ENCODE results near the gene SYNGR1.

DNA sequence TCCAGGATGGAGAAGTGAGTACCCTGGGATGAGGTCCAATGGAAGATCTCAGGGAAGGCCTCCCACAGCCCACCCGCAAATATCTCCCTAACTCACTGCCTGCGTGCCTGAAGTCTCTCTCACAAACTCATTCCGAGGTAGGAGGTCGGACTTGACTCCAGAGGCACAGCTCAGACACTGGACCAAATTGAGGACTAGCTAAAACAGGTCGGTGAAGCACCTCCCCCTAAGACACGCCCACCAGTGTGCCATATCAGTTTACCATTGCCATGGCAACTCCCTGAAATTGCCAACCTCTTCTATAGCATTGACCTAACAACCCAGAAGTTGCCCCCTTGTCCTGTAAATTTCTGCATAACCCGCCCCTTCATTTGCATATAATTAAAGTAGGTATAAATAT is 47.9 kb upstream of the SYNGR1 start:
- TF ChIP-seq CTCF (IDR thresholded peaks at IDR 0.05) (no peak), POLR2A (IDR thresholded peaks at IDR 0.05) (no peak)
